ENCODE measurements around the gene OTUB1. TPM values are rescaled to one million over a fixed set of nuclear protein-coding genes. Genes with fewer than 3 reads are reported as not detected.
"Not testable (repeated sequence)": the region's sequence is repeated elsewhere in the genome, so short reads cannot be mapped to it uniquely, and the experiment has no call there.

Gene OTUB1
- polyA plus RNA-seq, 3 donors from 2014 or later, result 143 to 204 (median 164) TPM

GRCh38 chr11:63958008-63958407 lies 28.2 kb upstream of the OTUB1 start:
- Mint-ChIP-seq H3K4me3 (no peak overlapping the region), H3K27me3 (ENCODE audit: low read depth in 3 of 3) (peaks cover 2 to 8% (median 3%) of the 10 kb centered on the region in 3 donors), H3K9me3 (peaks cover 0 to 1% (median 0%) of the 10 kb centered on the region in 6 donors), H3K36me3 (peaks cover 11 to 30% (median 26%) of the 10 kb centered on the region in 3 donors), H3K4me1 (peaks cover 62 to 65% of the 10 kb centered on the region in 2 donors), H3K27ac (no peak overlapping the region)
- no peak for DNase-seq

DNA sequence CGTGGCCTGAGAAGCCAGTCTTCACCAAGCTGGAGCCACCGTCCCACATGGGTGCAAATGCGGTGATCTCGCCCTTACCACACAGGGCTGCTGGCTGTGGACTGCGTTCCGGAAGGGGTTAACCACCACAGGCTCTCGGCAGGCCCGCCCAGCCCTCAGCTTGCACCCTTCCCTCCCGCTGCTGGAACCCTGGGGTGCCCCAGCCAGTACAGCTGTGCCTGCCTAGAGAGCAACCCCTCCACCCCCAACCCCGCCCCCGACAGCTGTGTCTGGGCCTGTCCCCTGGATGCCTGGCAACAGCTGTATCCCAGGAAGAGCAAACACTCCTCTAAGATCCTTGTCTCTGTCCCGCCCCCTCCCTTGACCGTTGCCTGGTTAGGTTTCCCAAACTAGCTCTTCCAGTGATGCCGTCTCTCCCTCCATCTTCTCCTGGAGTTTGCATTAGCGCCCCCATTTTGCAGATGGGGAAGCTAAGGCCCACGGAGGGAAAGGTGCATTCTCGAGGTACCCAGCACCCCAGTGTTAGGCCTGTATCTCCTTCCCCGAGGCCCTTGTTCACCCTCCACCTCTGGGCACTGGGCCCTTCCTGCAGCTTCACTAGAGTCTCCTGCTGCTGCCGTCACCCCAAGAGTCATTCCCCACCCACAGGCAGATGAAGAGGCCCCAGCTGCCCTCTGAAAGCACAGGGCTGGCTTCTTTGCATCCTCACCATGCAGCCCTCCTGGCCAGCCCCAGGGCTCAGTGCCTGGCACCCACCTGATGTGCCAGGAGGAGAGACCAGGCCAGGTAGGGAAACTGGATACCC lies 24.4 kb upstream of the OTUB1 start:
- peak; percentile 59 to 76 (median 67) for DNase-seq
- H3K36me3 Mint-ChIP-seq, result peaks cover 0 to 4% (median 2%) of the 10 kb centered on the region in 3 donors
- H3K9me3 Mint-ChIP-seq, result peaks cover 0 to 1% (median 0%) of the 10 kb centered on the region in 6 donors
- H3K27me3 Mint-ChIP-seq (ENCODE audit: low read depth in 3 of 3), result peaks cover 3 to 8% (median 5%) of the 10 kb centered on the region in 3 donors
- H3K27ac Mint-ChIP-seq, result peak overlapping the region in 3 of 6 donors; percentile 6 to 62 (median 10)
- H3K4me3 Mint-ChIP-seq, result peak overlapping the region; percentile 50 to 77 (median 76)
- H3K4me1 Mint-ChIP-seq, result peaks cover 28 to 37% of the 10 kb centered on the region in 2 donors

DNA sequence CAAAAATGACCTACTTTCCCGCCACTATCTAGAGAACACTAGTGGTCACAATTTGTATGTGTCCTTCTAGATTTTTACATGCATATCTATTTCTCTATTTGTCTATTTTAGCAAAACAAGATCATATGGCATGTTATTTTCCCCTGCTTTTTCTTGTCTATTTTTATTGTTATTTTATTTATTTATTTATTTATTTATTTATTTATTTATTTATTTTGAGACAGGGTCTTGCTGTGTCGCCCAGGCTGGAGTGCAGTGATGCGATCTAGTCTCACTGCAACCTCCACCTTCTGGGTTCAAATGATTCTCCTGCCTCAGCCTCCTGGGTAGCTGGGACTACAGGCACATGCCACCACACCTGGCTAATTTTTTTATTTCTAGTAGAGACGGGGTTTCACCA lies 22.3 kb upstream of the OTUB1 start:
- not testable (repeated sequence) for H3K4me3 Mint-ChIP-seq; H3K36me3 Mint-ChIP-seq; H3K27me3 Mint-ChIP-seq (ENCODE audit: low read depth in 3 of 3); H3K9me3 Mint-ChIP-seq; H3K27ac Mint-ChIP-seq; DNase-seq
- H3K4me1 Mint-ChIP-seq, result peaks cover 28 to 30% of the 10 kb centered on the region in 2 donors

GRCh38 chr11:63966444-63966843 lies 19.8 kb upstream of the OTUB1 start:
- no peak overlapping the region for H3K27ac Mint-ChIP-seq
- H3K4me3 Mint-ChIP-seq, result no peak overlapping the region
- peaks cover 2 to 5% (median 2%) of the 10 kb centered on the region in 3 donors for H3K27me3 Mint-ChIP-seq (ENCODE audit: low read depth in 3 of 3)
- peaks cover 0 to 1% (median 0%) of the 10 kb centered on the region in 6 donors for H3K9me3 Mint-ChIP-seq
- H3K36me3 Mint-ChIP-seq, result no peaks in the 10 kb centered on the region
- H3K4me1 Mint-ChIP-seq, result peaks cover 10 to 17% of the 10 kb centered on the region in 2 donors
- DNase-seq, result no peak

GRCh38 chr11:63969461-63969860 lies 16.8 kb upstream of the OTUB1 start:
- DNase-seq, result no peak
- Mint-ChIP-seq H3K36me3 (no peaks in the 10 kb centered on the region), H3K9me3 (no peaks in the 10 kb centered on the region), H3K27ac (peak overlapping the region in 1 of 6 donors; percentile 58), H3K4me1 (peaks cover 9 to 12% of the 10 kb centered on the region in 2 donors), H3K4me3 (no peak overlapping the region), H3K27me3 (ENCODE audit: low read depth in 3 of 3) (peaks cover 0 to 3% (median 3%) of the 10 kb centered on the region in 3 donors)

DNA sequence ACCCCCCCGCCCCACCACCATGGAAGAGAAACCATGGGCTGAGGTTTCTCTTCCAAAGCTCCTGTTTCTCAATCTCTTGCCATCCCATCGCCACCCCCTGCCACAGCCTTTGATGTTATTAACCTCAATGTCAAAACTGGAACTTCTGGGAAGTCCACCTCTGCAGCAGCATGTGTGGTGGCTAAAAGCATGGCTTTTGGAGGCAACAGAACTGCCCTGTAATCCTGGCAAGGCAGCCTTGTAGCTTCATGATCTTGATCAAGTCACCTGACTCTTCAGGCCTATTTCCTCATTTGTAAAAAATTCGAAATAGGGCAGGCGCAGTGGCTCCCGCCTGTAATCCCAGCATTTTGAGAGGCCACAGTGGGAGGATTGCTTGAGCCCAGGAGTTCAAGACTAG lies 15.3 kb upstream of the OTUB1 start:
- H3K36me3 Mint-ChIP-seq, result no peaks in the 10 kb centered on the region
- H3K27ac Mint-ChIP-seq, result no peak overlapping the region
- H3K4me3 Mint-ChIP-seq, result no peak overlapping the region
- no peak for DNase-seq
- peaks cover 0 to 5% (median 3%) of the 10 kb centered on the region in 3 donors for H3K27me3 Mint-ChIP-seq (ENCODE audit: low read depth in 3 of 3)
- no peaks in the 10 kb centered on the region for H3K9me3 Mint-ChIP-seq
- peaks cover 19% of the 10 kb centered on the region in 2 donors for H3K4me1 Mint-ChIP-seq

- not testable (repeated sequence) for DNase-seq; H3K36me3 Mint-ChIP-seq; H3K27me3 Mint-ChIP-seq (ENCODE audit: low read depth in 3 of 3); H3K9me3 Mint-ChIP-seq
- peak overlapping the region; percentile 98 to 100 (median 99) for H3K27ac Mint-ChIP-seq
- H3K4me3 Mint-ChIP-seq, result peak overlapping the region; percentile 99 to 100 (median 100)
- H3K4me1 Mint-ChIP-seq, result peaks cover 30 to 32% of the 10 kb centered on the region in 2 donors
Measured at GRCh38 chr11:63973912-63974258, 12.4 kb upstream of the OTUB1 start.

- Mint-ChIP-seq H3K4me3 (peak within 1 kb of the TSS; percentile 99 to 100 (median 100)), H3K4me1 (peaks cover 30 to 32% of the 10 kb centered on the region in 2 donors), H3K27me3 (ENCODE audit: low read depth in 3 of 3) (peaks cover 0 to 6% (median 5%) of the 10 kb centered on the region in 3 donors), H3K36me3 (peaks cover 0 to 5% (median 0%) of the 10 kb centered on the region in 3 donors), H3K9me3 (no peaks in the 10 kb centered on the region), H3K27ac (peak within 1 kb of the TSS; percentile 98 to 100 (median 99))
- DNase-seq, result peak; percentile 96 to 97 (median 96)
Measured at GRCh38 chr11:63974259-63975143, 11.7 kb upstream of the OTUB1 start, which contains the start of gene COX8A. COX8A (plus strand) TSS chr11:63974620; CDS start chr11:63974681, 61 bp downstream.

GRCh38 chr11:63978551-63979239 lies 7.5 kb upstream of the OTUB1 start:
- peaks cover 24 to 29% of the 10 kb centered on the region in 2 donors for H3K4me1 Mint-ChIP-seq
- H3K36me3 Mint-ChIP-seq, result peaks cover 0 to 5% (median 0%) of the 10 kb centered on the region in 3 donors
- peaks cover 0 to 6% (median 5%) of the 10 kb centered on the region in 3 donors for H3K27me3 Mint-ChIP-seq (ENCODE audit: low read depth in 3 of 3)
- peak overlapping the region in 3 of 6 donors; percentile 2 to 60 (median 58) for H3K27ac Mint-ChIP-seq
- no peak for DNase-seq
- no peaks in the 10 kb centered on the region for H3K9me3 Mint-ChIP-seq
- H3K4me3 Mint-ChIP-seq, result peak overlapping the region in 2 of 5 donors; percentile 33 to 38

GRCh38 chr11:63979426-63979825 lies 6.8 kb upstream of the OTUB1 start:
- peaks cover 18 to 23% of the 10 kb centered on the region in 2 donors for H3K4me1 Mint-ChIP-seq
- H3K27me3 Mint-ChIP-seq (ENCODE audit: low read depth in 3 of 3), result peaks cover 0 to 6% (median 2%) of the 10 kb centered on the region in 3 donors
- H3K27ac Mint-ChIP-seq, result peak overlapping the region in 1 of 6 donors; percentile 22
- no peak for DNase-seq
- no peaks in the 10 kb centered on the region for H3K9me3 Mint-ChIP-seq
- no peak overlapping the region for H3K4me3 Mint-ChIP-seq
- H3K36me3 Mint-ChIP-seq, result peaks cover 0 to 5% (median 0%) of the 10 kb centered on the region in 3 donors

DNA sequence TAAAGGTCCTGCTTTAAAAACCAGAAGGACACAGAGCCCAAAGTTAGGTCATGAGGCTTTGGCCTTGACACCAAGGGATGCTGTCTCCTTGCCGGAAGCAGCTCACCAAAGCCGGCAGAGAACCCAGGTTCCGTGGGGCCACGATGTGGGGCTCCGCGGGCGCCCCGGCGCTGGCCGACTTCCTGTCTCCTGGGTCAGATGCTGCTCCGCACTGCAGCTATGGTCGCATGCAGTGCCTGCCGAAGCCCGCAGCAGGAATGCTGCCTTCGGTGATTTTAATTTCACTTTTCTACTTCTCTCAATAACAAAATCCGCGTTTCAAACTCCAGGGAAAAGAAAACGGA lies 454 bp upstream of the OTUB1 start:
- Mint-ChIP-seq H3K4me3 (peak overlapping the region; percentile 95 to 98 (median 98)), H3K9me3 (no peaks in the 10 kb centered on the region), H3K27me3 (ENCODE audit: low read depth in 3 of 3) (peaks cover 6 to 11% (median 10%) of the 10 kb centered on the region in 3 donors), H3K27ac (peak overlapping the region; percentile 97 to 99 (median 98)), H3K36me3 (peaks cover 3 to 13% (median 3%) of the 10 kb centered on the region in 3 donors), H3K4me1 (peaks cover 24 to 33% of the 10 kb centered on the region in 2 donors)
- peak; percentile 76 to 79 (median 79) for DNase-seq

DNA sequence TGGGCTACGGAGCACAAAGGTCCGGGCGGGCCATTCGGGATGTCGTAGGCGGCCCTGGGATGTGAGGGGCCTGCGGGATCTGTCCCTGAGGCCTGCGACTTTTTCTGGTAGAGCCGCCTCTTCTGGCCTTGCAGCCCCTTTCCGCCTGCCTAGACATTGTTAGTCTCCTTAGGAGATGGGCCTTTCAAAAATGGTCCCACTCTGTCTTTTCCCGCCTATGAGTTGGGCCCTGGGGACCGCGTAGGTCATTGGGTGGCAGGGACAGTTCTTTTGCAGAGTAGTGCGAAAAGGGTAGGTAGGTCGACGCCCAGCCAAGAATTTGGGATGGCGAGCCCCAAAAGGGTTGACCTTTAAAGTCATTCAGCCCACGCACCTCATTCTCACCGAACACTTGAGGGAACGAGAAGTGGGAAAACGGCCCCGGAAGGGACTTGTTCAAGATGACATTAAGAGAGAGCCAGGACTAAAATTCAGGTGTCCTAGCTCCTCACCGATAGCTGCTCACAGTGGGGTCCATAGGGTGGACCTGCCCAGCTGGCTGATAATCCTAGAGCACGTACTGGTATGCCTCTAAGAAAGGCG lies 785 bp downstream of the OTUB1 start:
- Mint-ChIP-seq H3K27ac (peak overlapping the region in 4 of 6 donors; percentile 21 to 76 (median 57)), H3K4me3 (peak overlapping the region; percentile 56 to 80 (median 76)), H3K9me3 (no peaks in the 10 kb centered on the region), H3K36me3 (peaks cover 3 to 17% (median 3%) of the 10 kb centered on the region in 3 donors), H3K27me3 (ENCODE audit: low read depth in 3 of 3) (peaks cover 6 to 11% (median 10%) of the 10 kb centered on the region in 3 donors), H3K4me1 (peaks cover 30 to 41% of the 10 kb centered on the region in 2 donors)
- DNase-seq, result no peak

GRCh38 chr11:63991558-63991957 lies 5.3 kb downstream of the OTUB1 start:
- H3K27me3 Mint-ChIP-seq (ENCODE audit: low read depth in 3 of 3), result peaks cover 2 to 3% (median 3%) of the 10 kb centered on the region in 3 donors
- no peak overlapping the region for H3K4me3 Mint-ChIP-seq
- H3K36me3 Mint-ChIP-seq, result peaks cover 9 to 29% (median 13%) of the 10 kb centered on the region in 3 donors

More at GRCh38 chr11:63991558-63991957, 5.3 kb downstream of the OTUB1 start:
- Mint-ChIP-seq H3K4me1 (peaks cover 23 to 36% of the 10 kb centered on the region in 2 donors), H3K9me3 (no peaks in the 10 kb centered on the region), H3K27ac (no peak overlapping the region)
- no peak for DNase-seq
